MM.1S (cell line): ENCODE data around the gene NDUFAF4.

ENCODE experiments used
- EZH2 ChIP-seq: fragments of 300-600 bp; sonication (generic); optimal IDR thresholded peaks from 2 replicates; pipeline ENCODE3; 2017; ENCODE audit warnings: low read depth, mild to moderate bottlenecking, antibody characterized with exemption, low read length, mixed read lengths
- TF ChIP-seq, protein P1 (sequence below): fragments of 300-600 bp; sonication (generic); IDR thresholded peaks from 2 replicates; pipeline ENCODE4 v1.5.1; 2016; ENCODE audit warnings: antibody characterized with exemption, low read length, mixed read lengths

DNA sequence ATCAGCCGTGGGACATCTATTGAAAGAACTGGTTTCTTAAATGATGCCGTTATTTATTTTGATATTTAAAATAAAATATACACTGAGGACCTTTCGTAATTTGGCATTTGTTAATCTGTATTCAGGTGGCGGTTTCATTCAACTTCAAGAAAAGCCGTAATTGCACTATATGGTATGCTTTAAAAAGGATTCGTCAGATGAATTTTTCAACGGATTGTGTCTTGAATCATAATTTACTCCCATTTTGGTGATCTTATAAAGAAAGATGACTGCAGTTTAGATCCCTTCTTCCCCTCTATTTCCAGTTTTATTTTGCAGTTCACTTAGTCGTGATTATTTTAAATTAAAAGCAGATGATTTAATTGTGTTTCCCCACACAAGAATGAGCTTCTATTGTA lies 27.6 kb upstream of the NDUFAF4 start:
- TF ChIP-seq, protein P1, sequence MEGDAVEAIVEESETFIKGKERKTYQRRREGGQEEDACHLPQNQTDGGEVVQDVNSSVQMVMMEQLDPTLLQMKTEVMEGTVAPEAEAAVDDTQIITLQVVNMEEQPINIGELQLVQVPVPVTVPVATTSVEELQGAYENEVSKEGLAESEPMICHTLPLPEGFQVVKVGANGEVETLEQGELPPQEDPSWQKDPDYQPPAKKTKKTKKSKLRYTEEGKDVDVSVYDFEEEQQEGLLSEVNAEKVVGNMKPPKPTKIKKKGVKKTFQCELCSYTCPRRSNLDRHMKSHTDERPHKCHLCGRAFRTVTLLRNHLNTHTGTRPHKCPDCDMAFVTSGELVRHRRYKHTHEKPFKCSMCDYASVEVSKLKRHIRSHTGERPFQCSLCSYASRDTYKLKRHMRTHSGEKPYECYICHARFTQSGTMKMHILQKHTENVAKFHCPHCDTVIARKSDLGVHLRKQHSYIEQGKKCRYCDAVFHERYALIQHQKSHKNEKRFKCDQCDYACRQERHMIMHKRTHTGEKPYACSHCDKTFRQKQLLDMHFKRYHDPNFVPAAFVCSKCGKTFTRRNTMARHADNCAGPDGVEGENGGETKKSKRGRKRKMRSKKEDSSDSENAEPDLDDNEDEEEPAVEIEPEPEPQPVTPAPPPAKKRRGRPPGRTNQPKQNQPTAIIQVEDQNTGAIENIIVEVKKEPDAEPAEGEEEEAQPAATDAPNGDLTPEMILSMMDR = no peak
- TF ChIP-seq EZH2 = no peak
